ENCODE data around the gene ATP13A5.

ATP13A5 gene

GRCh38 chr3:193313061-193313958 lies 65.2 kb downstream of the ATP13A5 start:
- Mint-ChIP-seq H3K36me3 (no peaks in the 10 kb centered on the region), H3K27me3 (no peaks in the 10 kb centered on the region), H3K4me3 (no peak overlapping the region), H3K9me3 (no peaks in the 10 kb centered on the region), H3K27ac (no peak overlapping the region), H3K4me1 (no peaks in the 10 kb centered on the region)
- no peak for ATAC-seq

GRCh38 chr3:193310914-193311723 lies 67.4 kb downstream of the ATP13A5 start:
- Mint-ChIP-seq H3K4me3 (no peak overlapping the region), H3K9me3 (no peaks in the 10 kb centered on the region), H3K27ac (no peak overlapping the region), H3K27me3 (no peaks in the 10 kb centered on the region), H3K36me3 (no peaks in the 10 kb centered on the region), H3K4me1 (no peaks in the 10 kb centered on the region)
- no peak for ATAC-seq

GRCh38 chr3:193305356-193305755 lies 73.2 kb downstream of the ATP13A5 start:
- Mint-ChIP-seq H3K4me1 (no peaks in the 10 kb centered on the region), H3K4me3 (no peak overlapping the region)

GRCh38 chr3:193301433-193301832 lies 77.1 kb downstream of the ATP13A5 start:
- Mint-ChIP-seq H3K27me3 (peaks cover 11% of the 10 kb centered on the region), H3K4me3 (no peak overlapping the region), H3K9me3 (peaks cover 5% of the 10 kb centered on the region), H3K36me3 (no peaks in the 10 kb centered on the region), H3K27ac (no peak overlapping the region), H3K4me1 (no peaks in the 10 kb centered on the region)
- no peak for ATAC-seq

More at GRCh38 chr3:193305356-193305755, 73.2 kb downstream of the ATP13A5 start:
- Mint-ChIP-seq H3K9me3 (peaks cover 2% of the 10 kb centered on the region), H3K36me3 (no peaks in the 10 kb centered on the region), H3K27me3 (peaks cover 11% of the 10 kb centered on the region), H3K27ac (no peak overlapping the region)
- ATAC-seq = no peak

GRCh38 chr3:193297421-193297820 lies 81.1 kb downstream of the ATP13A5 start:
- H3K36me3 Mint-ChIP-seq = no peaks in the 10 kb centered on the region
- H3K4me3 Mint-ChIP-seq = no peak overlapping the region
- H3K9me3 Mint-ChIP-seq = peaks cover 4% of the 10 kb centered on the region
- no peaks in the 10 kb centered on the region for H3K4me1 Mint-ChIP-seq
- H3K27me3 Mint-ChIP-seq = no peaks in the 10 kb centered on the region
- no peak for ATAC-seq
- H3K27ac Mint-ChIP-seq = no peak overlapping the region

- Mint-ChIP-seq H3K4me3 (no peak overlapping the region), H3K27me3 (no peaks in the 10 kb centered on the region), H3K36me3 (no peaks in the 10 kb centered on the region), H3K9me3 (peaks cover 6% of the 10 kb centered on the region), H3K27ac (no peak overlapping the region), H3K4me1 (no peaks in the 10 kb centered on the region)
- no peak for ATAC-seq
Measured at GRCh38 chr3:193295985-193296384, 82.6 kb downstream of the ATP13A5 start.

GRCh38 chr3:193292386-193292785 lies 86.2 kb downstream of the ATP13A5 start:
- no peaks in the 10 kb centered on the region for H3K27me3 Mint-ChIP-seq
- H3K27ac Mint-ChIP-seq = no peak overlapping the region
- peaks cover 6% of the 10 kb centered on the region for H3K9me3 Mint-ChIP-seq
- H3K4me1 Mint-ChIP-seq = no peaks in the 10 kb centered on the region
- no peak overlapping the region for H3K4me3 Mint-ChIP-seq
- no peaks in the 10 kb centered on the region for H3K36me3 Mint-ChIP-seq
- no peak for ATAC-seq

- Mint-ChIP-seq H3K27me3 (no peaks in the 10 kb centered on the region), H3K27ac (no peak overlapping the region), H3K9me3 (peaks cover 2% of the 10 kb centered on the region), H3K36me3 (no peaks in the 10 kb centered on the region), H3K4me3 (no peak overlapping the region), H3K4me1 (no peaks in the 10 kb centered on the region)
- ATAC-seq = no peak
Measured at GRCh38 chr3:193271101-193271840, 107.3 kb downstream of the ATP13A5 start.

- no peak for ATAC-seq
- Mint-ChIP-seq H3K4me3 (no peak overlapping the region), H3K4me1 (no peaks in the 10 kb centered on the region), H3K27me3 (no peaks in the 10 kb centered on the region), H3K9me3 (peaks cover 2% of the 10 kb centered on the region), H3K36me3 (no peaks in the 10 kb centered on the region), H3K27ac (no peak overlapping the region)
Measured at GRCh38 chr3:193270451-193270850, 108.1 kb downstream of the ATP13A5 start.

GRCh38 chr3:193269343-193270028 lies 109.1 kb downstream of the ATP13A5 start:
- Mint-ChIP-seq H3K4me1 (no peaks in the 10 kb centered on the region), H3K36me3 (no peaks in the 10 kb centered on the region), H3K27me3 (no peaks in the 10 kb centered on the region), H3K27ac (no peak overlapping the region), H3K9me3 (peaks cover 2% of the 10 kb centered on the region), H3K4me3 (no peak overlapping the region)
- ATAC-seq = no peak

GRCh38 chr3:193262707-193263106 lies 115.8 kb downstream of the ATP13A5 start:
- H3K27me3 Mint-ChIP-seq = peaks cover 9% of the 10 kb centered on the region

GRCh38 chr3:193261970-193262369 lies 116.6 kb downstream of the ATP13A5 start:
- Mint-ChIP-seq H3K27ac (no peak overlapping the region), H3K36me3 (no peaks in the 10 kb centered on the region), H3K4me3 (no peak overlapping the region), H3K9me3 (no peaks in the 10 kb centered on the region), H3K4me1 (no peaks in the 10 kb centered on the region), H3K27me3 (peaks cover 16% of the 10 kb centered on the region)
- ATAC-seq = no peak

More at GRCh38 chr3:193262707-193263106, 115.8 kb downstream of the ATP13A5 start:
- no peaks in the 10 kb centered on the region for H3K36me3 Mint-ChIP-seq
- ATAC-seq = no peak
- no peak overlapping the region for H3K4me3 Mint-ChIP-seq
- no peak overlapping the region for H3K27ac Mint-ChIP-seq
- H3K4me1 Mint-ChIP-seq = no peaks in the 10 kb centered on the region
- H3K9me3 Mint-ChIP-seq = no peaks in the 10 kb centered on the region

GRCh38 chr3:193253986-193254660 lies 124.4 kb downstream of the ATP13A5 start:
- ATAC-seq = no peak
- H3K4me1 Mint-ChIP-seq = no peaks in the 10 kb centered on the region

GRCh38 chr3:193250492-193250891 lies 128.1 kb downstream of the ATP13A5 start:
- H3K36me3 Mint-ChIP-seq = peaks cover 5% of the 10 kb centered on the region
- peaks cover 3% of the 10 kb centered on the region for H3K27me3 Mint-ChIP-seq

More at GRCh38 chr3:193253986-193254660, 124.4 kb downstream of the ATP13A5 start:
- Mint-ChIP-seq H3K4me3 (no peak overlapping the region), H3K36me3 (peaks cover 2% of the 10 kb centered on the region), H3K27me3 (peaks cover 34% of the 10 kb centered on the region), H3K9me3 (peaks cover 11% of the 10 kb centered on the region), H3K27ac (no peak overlapping the region)

More at GRCh38 chr3:193250492-193250891, 128.1 kb downstream of the ATP13A5 start:
- Mint-ChIP-seq H3K9me3 (peaks cover 29% of the 10 kb centered on the region), H3K4me3 (no peak overlapping the region), H3K27ac (no peak overlapping the region), H3K4me1 (no peaks in the 10 kb centered on the region)
- ATAC-seq = no peak
